A549 treated with dexamethasone at 1 μM for 4 hours (cell line): ENCODE data around the gene CDK5. TPM values are rescaled to one million over a fixed set of nuclear protein-coding genes. Genes with fewer than 3 reads are reported as not detected.

Experiments
- total RNA-seq: library from RNA; stranded (reverse); fragments of 200-300 nt; extraction: Qiagen RNA extraction; gene quantifications from 5 replicates; pipeline ENCODE4 v1.2.3, GENCODE V29; 2022

CDK5 gene
- total RNA-seq = 30.7 to 35.8 TPM (median 31.2 TPM) in 5 replicates

GRCh38 chr7:151057506-151057988 lies at the start of gene CDK5:
TSS of gene CDK5 (minus strand) at chr7:151057897. CDS start at chr7:151057848, 49 bp downstream.

GRCh38 chr7:151085691-151086620 lies 28.3 kb upstream of the CDK5 start, which contains the start of gene AGAP3:
TSS of gene AGAP3 (plus strand) at chr7:151086475. CDS start at chr7:151086742, 267 bp downstream.

GRCh38 chr7:151083071-151083823 lies 25.6 kb upstream of the CDK5 start, which contains the start of gene TMUB1:
TSS of gene TMUB1 (minus strand) at chr7:151083493. CDS start at chr7:151082563, 930 bp downstream.

GRCh38 chr7:151080522-151081169 lies 22.9 kb upstream of the CDK5 start, which contains the start of gene FASTK:
TSS of gene FASTK (minus strand) at chr7:151080809. CDS start at chr7:151080766, 43 bp downstream.

GRCh38 chr7:151059367-151060112 lies 1.8 kb upstream of the CDK5 start, which contains the start of gene SLC4A2:
TSS of gene SLC4A2 (plus strand) at chr7:151059589. CDS start at chr7:151061988, 2,399 bp downstream.

GRCh38 chr7:151047976-151048815 lies 9.5 kb downstream of the CDK5 start, which contains the start of gene ASIC3:
TSS of gene ASIC3 (plus strand) at chr7:151048531. CDS start at chr7:151048886, 355 bp downstream.

GRCh38 chr7:151028131-151028947 lies 29.4 kb downstream of the CDK5 start, which contains the start of gene ABCB8:
TSS of gene ABCB8 (plus strand) at chr7:151028450. CDS start at chr7:151028516, 66 bp downstream.

GRCh38 chr7:151024435-151025056 lies 33.2 kb downstream of the CDK5 start, which contains the start of gene ATG9B:
TSS of gene ATG9B (minus strand) at chr7:151024494. CDS start at chr7:151024423, 71 bp downstream.

Other genes starting within 250 kb of the CDK5 start
- gene AOC1, start 205.4 kb downstream of the CDK5 start, total RNA-seq = 0.08 TPM in 1 of 5 replicates, not detected in the others
- 3.9 to 6.3 TPM (median 5.7 TPM) in 5 replicates for gene KCNH2, start 79.6 kb downstream of the CDK5 start, total RNA-seq
- 0.22 to 0.70 TPM (median 0.42 TPM) in 5 replicates for gene NOS3, start 66.9 kb downstream of the CDK5 start, total RNA-seq
- gene ATG9B, start 33.4 kb downstream of the CDK5 start, total RNA-seq = 0.39 to 0.69 TPM (median 0.61 TPM) in 5 replicates
- 31.2 to 46.1 TPM (median 43.3 TPM) in 5 replicates for gene ABCB8, start 29.4 kb downstream of the CDK5 start, total RNA-seq
- gene ASIC3, start 9.4 kb downstream of the CDK5 start, total RNA-seq = 3.9 to 11.3 TPM (median 9.0 TPM) in 5 replicates
- 161 to 286 TPM (median 257 TPM) in 5 replicates for gene SLC4A2, start 1.7 kb upstream of the CDK5 start, total RNA-seq
- gene FASTK, start 22.9 kb upstream of the CDK5 start, total RNA-seq = 46.1 to 78.7 TPM (median 71.2 TPM) in 5 replicates
- gene TMUB1, start 25.6 kb upstream of the CDK5 start, total RNA-seq = 31.3 to 61.4 TPM (median 56.8 TPM) in 5 replicates
- gene AGAP3, start 28.6 kb upstream of the CDK5 start, total RNA-seq = 42.8 to 62.4 TPM (median 57.0 TPM) in 5 replicates
- gene GBX1, start 109.8 kb upstream of the CDK5 start, total RNA-seq = 0.09 to 0.22 TPM (median 0.13 TPM) in 4 of 5 replicates, not detected in the other
- not detected in 5 replicates for gene ASB10, start 129.4 kb upstream of the CDK5 start, total RNA-seq
- not detected in 5 replicates for gene H2BK1, start 152.6 kb upstream of the CDK5 start, total RNA-seq
- 53.6 to 63.8 TPM (median 60.7 TPM) in 5 replicates for gene ABCF2, start 169.3 kb upstream of the CDK5 start, total RNA-seq
- gene CHPF2, start 174.6 kb upstream of the CDK5 start, total RNA-seq = 31.9 to 48.5 TPM (median 41.8 TPM) in 5 replicates
- 7.5 to 9.0 TPM (median 8.6 TPM) in 5 replicates for gene SMARCD3, start 190.8 kb upstream of the CDK5 start, total RNA-seq